Vagina (tissue), 2 donors: Measurements from ENCODE around the gene KDM6B.

Experiments used
- CTCF ChIP-seq, 3 experiments: fragments of 450-650 bp in 2 of 3; fragments of 200-600 bp in 1 of 3; sonication (generic) in 1 of 3; IDR thresholded peaks; one replicate each; pipeline ENCODE4 v1.5.1; 2017 to 2019; ENCODE audit warnings: antibody characterized with exemption in 3 of 3, mild to moderate bottlenecking in 2 of 3, moderate library complexity in 2 of 3
- POLR2A ChIP-seq, 2 donors: fragments of 450-650 bp; IDR thresholded peaks; one replicate each; pipeline ENCODE4 v1.6.1; 2017; ENCODE audit warnings: antibody characterized with exemption in 2 of 2, mild to moderate bottlenecking in 2 of 2, moderate library complexity in 2 of 2
- POLR2AphosphoS5 ChIP-seq, 2 donors: sonication (generic); formaldehyde crosslinking; IDR thresholded peaks; one replicate each; pipeline ENCODE4 v1.9.0; 2017; ENCODE audit warnings: antibody characterized with exemption in 2 of 2, mild to moderate bottlenecking in 2 of 2, low read depth in 1 of 2; ENCODE audit not compliant: insufficient read depth in 1 of 2

GRCh38 chr17:7841915-7842379 is 7.9 kb downstream of the KDM6B start:
- TF ChIP-seq POLR2AphosphoS5 (IDR thresholded peaks at IDR 0.05; ENCODE audit: insufficient read depth in 1 of 2, low read depth in 1 of 2) (peak; percentile 47 to 84), CTCF (IDR thresholded peaks at IDR 0.05) (no peak), POLR2A (IDR thresholded peaks at IDR 0.05) (no peak)
